Stomach smooth muscle (tissue), 2 donors: ENCODE results near the gene MAPK8IP1.

Source experiments
- H3K27ac ChIP-seq: one replicate; pipeline ENCODE4 v1.7.0; 2013; ENCODE audit warnings: mild to moderate bottlenecking, low read length, inconsistent platforms
- H3K27me3 ChIP-seq, 2 donors: one replicate each; pipeline ENCODE4 v1.7.0; 2013; ENCODE audit warnings: low read length in 2 of 2; ENCODE audit not compliant: insufficient read depth in 2 of 2, control insufficient read depth in 1 of 2
- H3K36me3 ChIP-seq, 2 donors: one replicate each; pipeline ENCODE4 v1.7.0; 2013; ENCODE audit warnings: low read length in 2 of 2; ENCODE audit not compliant: control insufficient read depth in 2 of 2, insufficient read depth in 2 of 2
- H3K4me1 ChIP-seq: one replicate; pipeline ENCODE4 v1.7.0; 2013; ENCODE audit warnings: low read length; ENCODE audit not compliant: control insufficient read depth, insufficient read depth
- H3K4me3 ChIP-seq, 2 donors: one replicate each; pipeline ENCODE4 v1.7.0; 2013; ENCODE audit warnings: low read length in 2 of 2
- H3K9ac ChIP-seq, 2 donors: one replicate each; pipeline ENCODE4 v1.7.0; 2013; ENCODE audit warnings: low read length in 2 of 2, mild to moderate bottlenecking in 1 of 2
- H3K9me3 ChIP-seq, 2 donors: one replicate each; pipeline ENCODE4 v1.7.0; 2013; ENCODE audit warnings: low read length in 2 of 2; ENCODE audit not compliant: control insufficient read depth in 2 of 2
- donor health status: healthy.
- donor health status: Pancreatic carcinoma.

MAPK8IP1 gene

DNA sequence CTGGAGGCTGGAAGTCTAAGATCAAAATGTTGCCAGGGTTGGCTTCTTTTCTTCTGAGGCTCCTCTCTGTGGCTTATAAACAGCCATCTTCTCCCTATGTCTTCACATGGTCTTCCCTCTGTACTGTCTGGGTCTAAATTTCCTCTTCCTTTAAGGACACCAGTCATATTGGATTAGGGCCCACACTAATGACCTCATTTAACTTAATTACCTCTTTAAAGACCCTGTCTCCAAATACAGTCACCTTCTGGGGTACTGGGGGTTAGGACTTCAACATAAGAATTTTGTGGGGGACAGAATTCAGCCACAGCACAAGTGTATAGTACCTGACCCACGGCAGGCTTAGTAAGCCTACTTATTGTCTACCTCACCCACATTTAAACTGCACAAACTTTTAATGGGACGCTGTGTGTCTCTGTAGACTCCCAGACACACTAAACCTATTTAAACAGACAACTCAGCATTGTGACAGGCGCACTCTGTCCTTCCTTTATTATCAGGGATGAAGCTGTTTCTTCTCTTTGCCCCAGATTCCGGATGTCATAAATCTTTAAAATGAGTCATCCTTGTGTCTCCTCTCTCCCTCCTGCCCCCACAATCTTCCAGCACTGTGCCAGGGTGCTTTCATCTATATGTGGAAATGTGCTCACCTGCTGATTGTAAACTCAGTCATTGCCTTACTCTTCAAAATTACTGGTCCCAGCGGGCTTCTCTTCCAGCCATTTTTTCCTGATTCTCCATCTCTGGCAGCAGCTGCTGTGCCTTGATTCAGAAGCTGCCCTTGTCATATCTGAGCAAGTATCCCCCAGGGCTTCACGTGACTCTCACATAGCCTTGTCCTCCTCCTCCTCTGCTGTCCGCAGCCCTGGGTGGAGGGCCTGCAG, 5.4 kb upstream of the MAPK8IP1 start:
- H3K27ac ChIP-seq: peak overlapping the region; percentile 49
- no peaks in the 10 kb centered on the region for H3K27me3 ChIP-seq
- no peaks in the 10 kb centered on the region for H3K9me3 ChIP-seq
- H3K36me3 ChIP-seq: peaks cover 40 to 56% of the 10 kb centered on the region in 2 donors
- H3K9ac ChIP-seq: no peak overlapping the region
- no peak overlapping the region for H3K4me3 ChIP-seq
- peaks cover 28% of the 10 kb centered on the region for H3K4me1 ChIP-seq

DNA sequence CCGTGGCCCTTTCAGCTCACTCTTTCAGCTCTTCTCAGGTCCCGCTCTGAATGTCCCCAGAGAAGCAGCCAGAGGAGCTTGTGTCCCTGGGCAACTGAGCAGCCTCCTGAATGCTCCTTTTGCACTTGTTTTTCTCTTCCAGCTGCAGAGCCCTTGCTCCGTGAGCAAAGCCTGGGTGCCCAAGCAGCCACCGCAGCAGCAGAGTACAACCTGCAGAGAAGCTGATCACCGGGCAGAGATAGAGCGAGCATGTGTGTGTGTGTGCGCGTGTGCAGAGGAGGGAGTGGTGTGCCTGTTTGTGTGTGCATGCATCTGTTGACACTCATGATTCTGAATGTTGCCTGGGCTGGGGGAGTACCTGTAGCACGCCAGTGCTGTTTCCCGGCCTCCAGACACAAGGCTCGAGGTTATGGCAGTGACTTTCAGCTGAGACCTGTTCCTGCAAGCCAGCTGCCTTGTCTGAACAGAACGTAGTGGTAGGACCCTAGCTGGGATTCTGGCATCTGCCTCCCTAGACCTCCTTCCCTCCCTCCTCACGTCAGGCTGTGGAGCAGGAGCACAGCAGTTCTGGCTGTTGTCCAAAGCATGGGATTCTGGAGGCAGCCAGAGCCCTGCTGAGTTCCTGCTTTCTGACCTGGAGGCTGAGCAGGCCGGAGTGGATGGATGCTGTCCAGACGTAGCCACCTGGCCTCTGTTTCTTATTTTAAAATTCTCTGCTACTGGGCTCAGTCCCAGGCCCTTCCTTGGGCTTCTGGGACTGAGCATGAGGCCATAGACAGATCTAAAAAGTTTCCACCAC, 4.5 kb upstream of the MAPK8IP1 start:
- Histone ChIP-seq H3K27ac (peak overlapping the region; percentile 49), H3K4me3 (no peak overlapping the region), H3K36me3 (peaks cover 31 to 49% of the 10 kb centered on the region in 2 donors), H3K9ac (no peak overlapping the region), H3K4me1 (peaks cover 35% of the 10 kb centered on the region), H3K9me3 (no peaks in the 10 kb centered on the region), H3K27me3 (no peaks in the 10 kb centered on the region)

GRCh38 chr11:45881708-45882368, 3.6 kb upstream of the MAPK8IP1 start:
- H3K36me3 ChIP-seq: peaks cover 28 to 43% of the 10 kb centered on the region in 2 donors
- H3K9me3 ChIP-seq: no peaks in the 10 kb centered on the region
- H3K27me3 ChIP-seq: no peaks in the 10 kb centered on the region
- H3K9ac ChIP-seq: no peak overlapping the region
- H3K27ac ChIP-seq: peak overlapping the region; percentile 49
- H3K4me3 ChIP-seq: no peak overlapping the region
- H3K4me1 ChIP-seq: peaks cover 38% of the 10 kb centered on the region

GRCh38 chr11:45884596-45885185, 760 bp upstream of the MAPK8IP1 start:
- peaks cover 38% of the 10 kb centered on the region for H3K4me1 ChIP-seq
- no peaks in the 10 kb centered on the region for H3K9me3 ChIP-seq
- H3K4me3 ChIP-seq: peak overlapping the region in 1 of 2 donors; percentile 58
- peaks cover 13 to 28% of the 10 kb centered on the region in 2 donors for H3K36me3 ChIP-seq
- no peaks in the 10 kb centered on the region for H3K27me3 ChIP-seq
- H3K9ac ChIP-seq: no peak overlapping the region
- H3K27ac ChIP-seq: no peak overlapping the region

DNA sequence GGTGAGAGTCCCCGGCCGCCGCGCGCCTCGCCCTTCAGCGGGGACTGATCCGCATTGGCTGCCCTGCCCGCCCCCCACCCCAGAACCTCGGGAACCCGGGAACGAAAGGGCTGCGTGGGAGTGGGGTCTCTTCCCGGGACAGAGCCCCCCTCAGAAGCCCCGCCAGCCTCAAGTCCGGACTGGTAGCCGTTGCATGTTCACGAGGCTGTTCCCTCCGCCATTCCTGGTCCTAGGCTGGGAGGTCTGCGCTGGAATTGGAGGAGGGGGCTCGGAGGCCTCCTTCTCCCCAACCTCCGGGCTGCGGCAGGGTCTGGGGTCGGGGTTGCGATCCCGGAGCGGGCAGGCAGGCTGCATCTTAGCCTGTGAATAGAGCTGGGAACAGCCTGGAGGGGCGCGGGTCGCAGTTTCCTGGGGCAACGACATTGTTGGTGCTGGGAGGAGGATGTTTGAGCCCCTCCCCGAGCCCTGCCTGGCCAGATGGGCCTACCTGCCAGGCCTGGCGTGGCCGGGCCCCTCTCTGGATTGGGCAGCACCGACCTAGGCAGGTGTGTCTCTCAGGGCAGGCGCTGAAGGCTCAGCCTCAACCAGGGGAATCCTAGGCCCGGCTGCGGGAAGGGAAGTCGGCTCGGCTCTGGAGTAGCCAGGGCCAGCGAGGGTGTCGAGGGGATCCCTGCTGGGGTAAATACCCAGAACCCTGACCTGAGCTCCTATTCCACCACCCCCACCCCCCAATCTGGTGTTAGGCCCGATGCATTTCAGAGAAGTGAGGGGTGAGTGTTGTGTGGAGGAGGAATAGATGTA, 670 bp downstream of the MAPK8IP1 start:
- no peak overlapping the region for H3K27ac ChIP-seq
- no peak overlapping the region for H3K9ac ChIP-seq
- H3K4me3 ChIP-seq: peak overlapping the region in 1 of 2 donors; percentile 59

DNA sequence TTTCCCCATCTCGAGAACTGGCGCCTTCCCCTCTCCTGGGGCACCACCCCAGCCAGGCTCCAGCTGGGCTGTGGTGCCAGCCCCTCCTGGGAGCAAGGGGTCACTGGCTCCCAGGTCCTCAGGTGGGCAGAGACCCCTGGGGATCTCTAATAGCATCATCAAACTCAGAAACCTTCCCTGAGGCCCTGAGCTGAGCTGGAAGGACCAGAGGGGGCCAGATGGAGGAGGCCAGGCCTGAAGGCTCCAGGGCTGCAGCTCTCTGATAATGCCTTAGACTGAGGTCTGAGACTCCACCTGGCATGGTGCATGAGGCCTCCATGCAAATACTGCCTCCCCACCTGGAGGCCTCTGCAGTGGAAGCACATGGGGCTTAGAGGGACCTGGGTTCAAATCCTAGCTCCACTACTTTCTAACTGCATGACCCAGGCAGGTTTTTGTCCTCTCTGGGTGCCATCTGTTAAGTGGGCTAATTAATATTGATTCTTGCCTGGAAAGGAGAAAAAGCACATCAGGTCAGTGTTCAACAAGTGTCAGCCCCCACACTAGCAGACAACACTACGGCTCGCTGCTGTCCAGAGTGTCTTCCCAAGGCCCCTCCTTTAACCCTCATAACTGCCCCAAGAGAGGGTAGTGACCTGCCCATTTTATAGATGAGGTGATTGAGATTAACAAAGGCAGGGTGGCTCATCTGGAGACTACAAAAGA, 1.5 kb downstream of the MAPK8IP1 start:
- no peaks in the 10 kb centered on the region for H3K9me3 ChIP-seq
- peaks cover 20% of the 10 kb centered on the region for H3K4me1 ChIP-seq
- no peak overlapping the region for H3K9ac ChIP-seq
- H3K4me3 ChIP-seq: no peak overlapping the region
- H3K27ac ChIP-seq: no peak overlapping the region
- peaks cover 6 to 8% of the 10 kb centered on the region in 2 donors for H3K36me3 ChIP-seq
- H3K27me3 ChIP-seq: no peaks in the 10 kb centered on the region

More for the DNA sequence above, 670 bp downstream of the MAPK8IP1 start:
- Histone ChIP-seq H3K36me3 (peaks cover 6 to 15% of the 10 kb centered on the region in 2 donors), H3K27me3 (no peaks in the 10 kb centered on the region), H3K4me1 (peaks cover 27% of the 10 kb centered on the region), H3K9me3 (no peaks in the 10 kb centered on the region)

GRCh38 chr11:45887587-45887986, 2.1 kb downstream of the MAPK8IP1 start:
- no peak overlapping the region for H3K9ac ChIP-seq
- peaks cover 0 to 4% of the 10 kb centered on the region in 2 donors for H3K36me3 ChIP-seq
- peaks cover 14% of the 10 kb centered on the region for H3K4me1 ChIP-seq
- H3K27me3 ChIP-seq: no peaks in the 10 kb centered on the region
- no peak overlapping the region for H3K27ac ChIP-seq
- no peak overlapping the region for H3K4me3 ChIP-seq
- no peaks in the 10 kb centered on the region for H3K9me3 ChIP-seq

- Histone ChIP-seq H3K4me1 (peaks cover 12% of the 10 kb centered on the region), H3K27ac (no peak overlapping the region), H3K36me3 (no peaks in the 10 kb centered on the region), H3K27me3 (no peaks in the 10 kb centered on the region), H3K9me3 (no peaks in the 10 kb centered on the region), H3K9ac (no peak overlapping the region), H3K4me3 (no peak overlapping the region)
Observed at GRCh38 chr11:45889555-45889954, 4.1 kb downstream of the MAPK8IP1 start.

GRCh38 chr11:45889966-45890365, 4.5 kb downstream of the MAPK8IP1 start:
- Histone ChIP-seq H3K4me3 (no peak overlapping the region), H3K27me3 (no peaks in the 10 kb centered on the region), H3K9ac (no peak overlapping the region), H3K36me3 (no peaks in the 10 kb centered on the region), H3K4me1 (peaks cover 11% of the 10 kb centered on the region), H3K27ac (no peak overlapping the region), H3K9me3 (no peaks in the 10 kb centered on the region)
